ENCODE measurements around the gene FBXO11. TPM values are rescaled to one million over a fixed set of nuclear protein-coding genes. Genes with fewer than 3 reads are reported as not detected.
A peak's percentile ranks its signal among the peaks of the same experiment; 100 is the strongest.

The FBXO11 gene
- total RNA-seq, 3 donors from 2014 or later (not counting 1 experiment from before 2014, with no cell fraction given), result 104 to 110 (median 105) TPM

DNA sequence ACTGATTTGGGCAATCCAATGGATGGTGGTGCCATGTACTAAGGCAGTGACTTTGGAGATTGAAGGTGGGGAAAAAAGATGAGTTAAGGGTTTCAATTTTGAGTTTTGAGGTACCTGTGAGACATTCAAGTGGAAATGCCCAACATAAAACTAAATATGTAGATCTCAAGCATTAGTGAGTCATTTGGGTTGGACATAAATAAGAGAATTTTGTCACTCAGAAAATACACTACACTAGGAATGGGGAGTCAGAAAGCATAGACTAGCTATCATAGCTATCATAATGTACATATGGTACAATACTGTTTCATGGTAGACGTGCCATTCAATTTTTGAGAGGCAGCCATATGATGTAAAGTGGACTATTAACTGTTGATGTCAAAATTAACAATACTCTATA, 56.1 kb downstream of the FBXO11 start:
- no peak for ATAC-seq
- no peaks in the 10 kb centered on the region for H3K9me3 Mint-ChIP-seq
- Histone ChIP-seq H3K36me3 (ENCODE audit: control insufficient read depth, insufficient read depth, low read length) (no peaks in the 10 kb centered on the region), H3K4me3 (ENCODE audit: low read length) (no peak overlapping the region), H3K4me1 (ENCODE audit: control insufficient read depth, insufficient read depth, low read length) (no peaks in the 10 kb centered on the region), H3K27me3 (ENCODE audit: control insufficient read depth, insufficient read depth, low read length) (no peaks in the 10 kb centered on the region), H3K27ac (ENCODE audit: low read length) (no peak overlapping the region), H3K9me3 (ENCODE audit: control insufficient read depth, insufficient read depth, low read length) (no peaks in the 10 kb centered on the region)
- H3K27me3 Mint-ChIP-seq (ENCODE audit: low read depth in 2 of 2), result no peaks in the 10 kb centered on the region
- TF ChIP-seq, protein P1, sequence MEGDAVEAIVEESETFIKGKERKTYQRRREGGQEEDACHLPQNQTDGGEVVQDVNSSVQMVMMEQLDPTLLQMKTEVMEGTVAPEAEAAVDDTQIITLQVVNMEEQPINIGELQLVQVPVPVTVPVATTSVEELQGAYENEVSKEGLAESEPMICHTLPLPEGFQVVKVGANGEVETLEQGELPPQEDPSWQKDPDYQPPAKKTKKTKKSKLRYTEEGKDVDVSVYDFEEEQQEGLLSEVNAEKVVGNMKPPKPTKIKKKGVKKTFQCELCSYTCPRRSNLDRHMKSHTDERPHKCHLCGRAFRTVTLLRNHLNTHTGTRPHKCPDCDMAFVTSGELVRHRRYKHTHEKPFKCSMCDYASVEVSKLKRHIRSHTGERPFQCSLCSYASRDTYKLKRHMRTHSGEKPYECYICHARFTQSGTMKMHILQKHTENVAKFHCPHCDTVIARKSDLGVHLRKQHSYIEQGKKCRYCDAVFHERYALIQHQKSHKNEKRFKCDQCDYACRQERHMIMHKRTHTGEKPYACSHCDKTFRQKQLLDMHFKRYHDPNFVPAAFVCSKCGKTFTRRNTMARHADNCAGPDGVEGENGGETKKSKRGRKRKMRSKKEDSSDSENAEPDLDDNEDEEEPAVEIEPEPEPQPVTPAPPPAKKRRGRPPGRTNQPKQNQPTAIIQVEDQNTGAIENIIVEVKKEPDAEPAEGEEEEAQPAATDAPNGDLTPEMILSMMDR (IDR thresholded peaks at IDR 0.05), result no peak
- no peak for DNase-seq
- WGBS (ENCODE audit: insufficient coverage), result no CpG with 5 or more reads among the region's 1 CpG
- H3K4me1 Mint-ChIP-seq, result peaks cover 48 to 53% of the 10 kb centered on the region in 2 donors
- intact Hi-C loops (cut with micrococcal nuclease), result no loop called here
- H3K36me3 Mint-ChIP-seq, result no peaks in the 10 kb centered on the region
- H3K4me3 Mint-ChIP-seq, result no peak overlapping the region
- peak overlapping the region; percentile 1 to 27 for H3K27ac Mint-ChIP-seq

DNA sequence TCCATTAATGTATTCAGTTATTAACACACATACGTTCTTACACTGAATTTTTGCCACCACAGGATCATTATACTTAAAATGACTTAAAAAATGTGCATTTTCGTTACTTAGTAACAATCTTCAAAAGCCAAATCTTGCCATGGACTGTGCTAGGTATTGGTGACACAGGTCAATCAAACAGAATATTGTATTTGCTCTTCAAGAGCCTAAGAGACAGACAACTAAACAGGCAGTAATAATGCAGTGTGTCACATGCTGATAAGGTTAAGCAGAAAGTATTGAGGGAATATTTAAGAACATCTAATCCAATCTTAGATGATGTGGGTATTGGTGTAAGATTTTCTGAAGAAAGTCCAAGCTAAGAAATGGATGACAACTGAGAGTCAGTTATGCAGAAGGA, 56.9 kb downstream of the FBXO11 start:
- no peak overlapping the region for H3K4me3 Mint-ChIP-seq
- Histone ChIP-seq H3K4me3 (ENCODE audit: low read length) (no peak overlapping the region), H3K4me1 (ENCODE audit: control insufficient read depth, insufficient read depth, low read length) (no peaks in the 10 kb centered on the region), H3K36me3 (ENCODE audit: control insufficient read depth, insufficient read depth, low read length) (no peaks in the 10 kb centered on the region), H3K27me3 (ENCODE audit: control insufficient read depth, insufficient read depth, low read length) (no peaks in the 10 kb centered on the region), H3K9me3 (ENCODE audit: control insufficient read depth, insufficient read depth, low read length) (no peaks in the 10 kb centered on the region), H3K27ac (ENCODE audit: low read length) (no peak overlapping the region)
- intact Hi-C loops (cut with micrococcal nuclease), result no loop called here
- DNase-seq (no peak), ATAC-seq (no peak)
- peak overlapping the region in 1 of 2 donors; percentile 27 for H3K27ac Mint-ChIP-seq
- H3K4me1 Mint-ChIP-seq, result peaks cover 55 to 56% of the 10 kb centered on the region in 2 donors
- no peaks in the 10 kb centered on the region for H3K27me3 Mint-ChIP-seq (ENCODE audit: low read depth in 2 of 2)
- WGBS (ENCODE audit: insufficient coverage), result 90% methylated on average over 2 of the region's 2 CpGs
- H3K9me3 Mint-ChIP-seq, result no peaks in the 10 kb centered on the region
- TF ChIP-seq, protein P1 (IDR thresholded peaks at IDR 0.05), result no peak
- no peaks in the 10 kb centered on the region for H3K36me3 Mint-ChIP-seq

DNA sequence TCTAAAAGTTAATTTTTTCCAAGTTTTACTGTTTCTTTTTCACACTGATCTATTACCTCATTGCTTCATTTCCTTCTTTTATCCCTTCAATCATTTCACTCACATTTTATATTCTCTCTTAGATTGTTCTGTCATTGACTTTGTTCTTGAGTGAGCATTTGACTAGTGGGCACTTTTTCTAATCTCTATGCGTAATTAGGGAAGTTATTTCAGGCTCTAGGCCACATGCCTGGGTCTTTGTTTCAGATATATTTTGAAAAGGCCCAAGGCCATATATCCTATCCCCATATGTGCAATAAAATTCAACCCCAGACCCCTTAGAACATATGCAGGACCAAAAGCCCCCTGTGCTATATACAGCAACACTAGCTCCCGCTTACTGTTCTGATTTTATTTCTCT, 62.1 kb downstream of the FBXO11 start:
- Histone ChIP-seq H3K4me3 (ENCODE audit: low read length) (no peak overlapping the region), H3K9me3 (ENCODE audit: control insufficient read depth, insufficient read depth, low read length) (no peaks in the 10 kb centered on the region), H3K4me1 (ENCODE audit: control insufficient read depth, insufficient read depth, low read length) (no peaks in the 10 kb centered on the region), H3K27me3 (ENCODE audit: control insufficient read depth, insufficient read depth, low read length) (no peaks in the 10 kb centered on the region), H3K27ac (ENCODE audit: low read length) (no peak overlapping the region), H3K36me3 (ENCODE audit: control insufficient read depth, insufficient read depth, low read length) (peaks cover 2% of the 10 kb centered on the region)
- TF ChIP-seq, protein P1 (IDR thresholded peaks at IDR 0.05), result no peak
- DNase-seq (no peak), ATAC-seq (no peak)
- H3K27me3 Mint-ChIP-seq (ENCODE audit: low read depth in 2 of 2), result no peaks in the 10 kb centered on the region
- WGBS (ENCODE audit: insufficient coverage), result 100% methylated on average over 2 of the region's 2 CpGs
- intact Hi-C loops (cut with micrococcal nuclease), result no loop called here
- H3K4me3 Mint-ChIP-seq, result no peak overlapping the region
- H3K4me1 Mint-ChIP-seq, result peaks cover 48% of the 10 kb centered on the region in 2 donors
- H3K36me3 Mint-ChIP-seq, result no peaks in the 10 kb centered on the region
- no peaks in the 10 kb centered on the region for H3K9me3 Mint-ChIP-seq
- H3K27ac Mint-ChIP-seq, result peak overlapping the region; percentile 30 to 70

DNA sequence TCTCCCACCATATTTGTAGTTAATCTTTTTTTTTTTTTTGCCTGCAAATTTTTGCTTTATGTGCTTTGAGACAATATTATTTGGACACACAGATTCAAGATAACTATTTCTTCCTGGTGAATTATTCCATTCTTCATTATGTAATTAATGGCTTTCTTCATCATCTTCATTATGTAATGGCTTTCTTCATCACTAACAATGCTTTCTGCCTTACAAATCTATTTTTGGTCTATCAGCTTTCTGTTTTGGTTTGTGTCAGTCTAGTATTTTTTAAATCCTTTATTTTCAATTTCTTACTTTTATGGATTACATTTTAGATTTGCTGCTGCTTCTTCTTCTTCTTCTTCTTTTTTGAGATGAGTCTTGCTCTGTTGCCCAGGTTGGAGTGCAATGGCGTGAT, 62.9 kb downstream of the FBXO11 start:
- TF ChIP-seq, protein P1 (IDR thresholded peaks at IDR 0.05), result no peak
- H3K4me3 Mint-ChIP-seq, result peak overlapping the region; percentile 11
- no peaks in the 10 kb centered on the region for H3K27me3 ChIP-seq (ENCODE audit: control insufficient read depth, insufficient read depth, low read length)
- peaks cover 5% of the 10 kb centered on the region for H3K36me3 Mint-ChIP-seq
- 81% methylated on average over 1 of the region's 1 CpG for WGBS (ENCODE audit: insufficient coverage)
- H3K4me1 ChIP-seq (ENCODE audit: control insufficient read depth, insufficient read depth, low read length), result no peaks in the 10 kb centered on the region
- peaks cover 42 to 48% of the 10 kb centered on the region in 2 donors for H3K4me1 Mint-ChIP-seq
- peak overlapping the region; percentile 30 to 70 for H3K27ac Mint-ChIP-seq
- no peaks in the 10 kb centered on the region for H3K9me3 ChIP-seq (ENCODE audit: control insufficient read depth, insufficient read depth, low read length)
- H3K27ac ChIP-seq (ENCODE audit: low read length), result no peak overlapping the region
- H3K36me3 ChIP-seq (ENCODE audit: control insufficient read depth, insufficient read depth, low read length), result peaks cover 9% of the 10 kb centered on the region
- no peak overlapping the region for H3K4me3 ChIP-seq (ENCODE audit: low read length)
- no peaks in the 10 kb centered on the region for H3K9me3 Mint-ChIP-seq
- intact Hi-C loops (cut with micrococcal nuclease), result no loop called here
- ATAC-seq (no peak), DNase-seq (no peak)
- H3K27me3 Mint-ChIP-seq (ENCODE audit: low read depth in 2 of 2), result no peaks in the 10 kb centered on the region
